OCI-LY7 (cell line): ENCODE data around the gene CACTIN. TPM values are rescaled to one million over a fixed set of nuclear protein-coding genes. Genes with fewer than 3 reads are reported as not detected.

Experiments used
- BruUV-seq: library from RNA; stranded (reverse); fragments of 400-500 nt; replicated peaks from 2 replicates; lab custom pipeline; 2021; lab: Mats Ljungman, UMichigan
- CTCF ChIA-PET: fragments of 300-600 bp; sonication (Branson Sonifier 250); formaldehyde crosslinking; loops from one replicate; lab custom pipeline; 2022; ENCODE audit warnings: antibody characterized with exemption; ENCODE audit not compliant: unreplicated experiment; lab: Charles Lee
- POLR2A ChIA-PET: fragments of 300-600 bp; sonication (Branson Sonifier 250); formaldehyde crosslinking; loops from one replicate; lab custom pipeline; 2022; ENCODE audit warnings: antibody characterized with exemption; lab: Charles Lee
- DNase-seq: peaks from one replicate; pipeline ENCODE4 v3.0.0-alpha.2; 2015; ENCODE audit warnings: low spot score
- H2AFZ ChIP-seq: fragments of 200-600 bp; sonication (generic), shearing (Covaris generic); 2 replicates; pipeline ENCODE4 v1.6.1; 2014; ENCODE audit warnings: mild to moderate bottlenecking, antibody characterized with exemption, low read length, moderate library complexity
- H3K27ac ChIP-seq: fragments of 200-600 bp; sonication (generic); 2 replicates; pipeline ENCODE4 v1.5.1; 2014; ENCODE audit warnings: mixed run types, low read depth, mild to moderate bottlenecking, moderate library complexity, low read length, inconsistent platforms; ENCODE audit not compliant: poor library complexity, severe bottlenecking
- H3K36me3 ChIP-seq: fragments of 200-600 bp; sonication (generic); 2 replicates; pipeline ENCODE4 v1.6.1; 2014; ENCODE audit warnings: mild to moderate bottlenecking, antibody characterized with exemption, low read length, moderate library complexity, mixed read lengths; ENCODE audit not compliant: insufficient read depth
- H3K4me1 ChIP-seq: fragments of 200-600 bp; sonication (generic); 2 replicates; pipeline ENCODE4 v1.5.1; 2014; ENCODE audit warnings: mild to moderate bottlenecking, low read length; ENCODE audit not compliant: insufficient read depth, poor library complexity, severe bottlenecking
- H3K4me2 ChIP-seq: fragments of 200-600 bp; sonication (generic); 2 replicates; pipeline ENCODE4 v1.6.1; 2014; ENCODE audit warnings: mild to moderate bottlenecking, low read length
- H3K4me3 ChIP-seq: fragments of 200-600 bp; sonication (generic); 2 replicates; pipeline ENCODE4 v1.5.1; 2014; ENCODE audit warnings: mild to moderate bottlenecking, low read depth, low read length; ENCODE audit not compliant: poor library complexity, severe bottlenecking
- H3K79me2 ChIP-seq: fragments of 200-600 bp; sonication (generic); 2 replicates; pipeline ENCODE4 v1.6.1; 2016; ENCODE audit warnings: low read depth, mild to moderate bottlenecking, low read length, moderate library complexity, mixed read lengths; ENCODE audit not compliant: insufficient read depth
- H3K9me2 ChIP-seq: fragments of 200-600 bp; sonication (generic); 2 replicates; pipeline ENCODE4 v1.6.1; 2016; ENCODE audit warnings: mild to moderate bottlenecking, low read length, mixed read lengths; ENCODE audit not compliant: insufficient read depth
- H3K9me3 ChIP-seq: fragments of 200-600 bp; sonication (generic); 2 replicates; pipeline ENCODE4 v1.6.1; 2014; ENCODE audit warnings: mild to moderate bottlenecking, mixed run types, low read length, mixed read lengths
- H4K20me1 ChIP-seq: fragments of 200-600 bp; sonication (generic); 2 replicates; pipeline ENCODE4 v1.6.1; 2014; ENCODE audit warnings: mild to moderate bottlenecking, antibody characterized with exemption, low read length, moderate library complexity, mixed read lengths; ENCODE audit not compliant: insufficient read depth
- CTCF ChIP-seq: fragments of 200-600 bp; sonication (generic); conservative IDR thresholded peaks from 2 replicates; pipeline ENCODE4 v1.5.1; 2014; ENCODE audit warnings: mild to moderate bottlenecking, antibody characterized with exemption, low read length, moderate library complexity, mixed read lengths
- EZH2phosphoT487 ChIP-seq: fragments of 200-600 bp; sonication (generic); IDR thresholded peaks from 2 replicates; pipeline ENCODE4 v1.6.1; 2018; ENCODE audit warnings: low read depth, borderline replicate concordance, mild to moderate bottlenecking, mixed run types, antibody characterized with exemption, low read length, moderate library complexity, mixed read lengths
- intact Hi-C: fragments of 100-400 bp; cut with micrococcal nuclease; formaldehyde crosslinking; loops from one replicate; pipeline ENCODE4 v1.10.0; 2022; ENCODE audit not compliant: unreplicated experiment
- total RNA-seq, 2 experiments: library from RNA; depleted of rRNA in 1 of 2; stranded (reverse); fragments of >200 nt in 1 of 2; shearing (Covaris generic) in 1 of 2; gene quantifications; 2 replicates each; pipeline ENCODE4 v1.2.3, GENCODE V29; 2014 to 2022

Gene CACTIN
- total RNA-seq, 2 experiments from 2014 or later, result 34.2 to 35.9 TPM

DNA sequence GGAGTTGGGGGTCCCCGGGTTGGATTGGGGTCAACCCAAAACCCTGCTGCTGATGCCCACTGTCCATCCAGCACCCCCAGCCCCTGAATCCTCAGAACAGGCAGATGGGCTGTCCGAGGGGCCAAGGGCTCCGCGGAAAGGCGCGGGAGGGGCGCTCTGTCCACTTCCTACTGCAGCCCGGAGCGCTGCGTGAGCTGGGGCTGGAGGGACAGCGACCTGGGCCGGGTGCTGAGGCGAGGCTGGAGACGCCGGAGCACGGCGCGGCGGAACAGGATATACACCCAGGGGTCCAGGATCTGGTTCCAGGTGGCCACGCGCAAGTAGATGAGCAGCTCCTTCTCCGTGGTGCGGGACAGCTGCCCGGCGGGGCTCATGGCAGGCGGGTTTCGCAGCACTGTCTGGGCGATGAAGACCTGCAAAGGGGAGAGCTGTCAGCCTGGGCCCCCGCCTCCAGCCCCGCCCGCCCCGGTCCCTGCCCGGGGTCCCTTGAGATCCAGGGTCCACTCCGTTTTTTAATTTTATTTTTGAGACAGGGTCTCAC, 31.0 kb downstream of the CACTIN start:
- H3K27ac ChIP-seq, result no peak overlapping the region
- no peak overlapping the region for H3K4me2 ChIP-seq
- no TSS peak for BruUV-seq
- CTCF ChIA-PET, result no interaction called here
- DNase-seq, result no peak
- H2AFZ ChIP-seq, result no peak overlapping the region
- no peaks in the 10 kb centered on the region for H3K4me1 ChIP-seq
- no peaks in the 10 kb centered on the region for H3K9me2 ChIP-seq
- POLR2A ChIA-PET, result no interaction called here
- TF ChIP-seq CTCF (no peak), EZH2phosphoT487 (no peak)
- intact Hi-C loops, result no loop called here
- H3K4me3 ChIP-seq, result no peak overlapping the region
- H3K79me2 ChIP-seq, result no peaks in the 10 kb centered on the region
- no peaks in the 10 kb centered on the region for H4K20me1 ChIP-seq
- no peaks in the 10 kb centered on the region for H3K36me3 ChIP-seq
- no peaks in the 10 kb centered on the region; the same call in 1 of the 2 replicates for H3K9me3 ChIP-seq

GRCh38 chr19:3593156-3593555, 33.4 kb downstream of the CACTIN start:
- no peaks in the 10 kb centered on the region for H3K36me3 ChIP-seq
- no peaks in the 10 kb centered on the region for H3K4me1 ChIP-seq
- no peaks in the 10 kb centered on the region for H3K9me2 ChIP-seq
- ChIA-PET CTCF (no interaction called here), POLR2A (no interaction called here)
- H3K9me3 ChIP-seq, result no peaks in the 10 kb centered on the region; the same call in 1 of the 2 replicates
- H3K4me3 ChIP-seq, result no peak overlapping the region
- H3K79me2 ChIP-seq, result no peaks in the 10 kb centered on the region
- TF ChIP-seq CTCF, result no peak
- no peak for TF ChIP-seq EZH2phosphoT487
- intact Hi-C loops, result no loop called here
- DNase-seq, result no peak
- no peak overlapping the region for H3K4me2 ChIP-seq
- no peak overlapping the region for H3K27ac ChIP-seq
- no peak overlapping the region for H2AFZ ChIP-seq
- no TSS peak for BruUV-seq
- no peaks in the 10 kb centered on the region for H4K20me1 ChIP-seq

DNA sequence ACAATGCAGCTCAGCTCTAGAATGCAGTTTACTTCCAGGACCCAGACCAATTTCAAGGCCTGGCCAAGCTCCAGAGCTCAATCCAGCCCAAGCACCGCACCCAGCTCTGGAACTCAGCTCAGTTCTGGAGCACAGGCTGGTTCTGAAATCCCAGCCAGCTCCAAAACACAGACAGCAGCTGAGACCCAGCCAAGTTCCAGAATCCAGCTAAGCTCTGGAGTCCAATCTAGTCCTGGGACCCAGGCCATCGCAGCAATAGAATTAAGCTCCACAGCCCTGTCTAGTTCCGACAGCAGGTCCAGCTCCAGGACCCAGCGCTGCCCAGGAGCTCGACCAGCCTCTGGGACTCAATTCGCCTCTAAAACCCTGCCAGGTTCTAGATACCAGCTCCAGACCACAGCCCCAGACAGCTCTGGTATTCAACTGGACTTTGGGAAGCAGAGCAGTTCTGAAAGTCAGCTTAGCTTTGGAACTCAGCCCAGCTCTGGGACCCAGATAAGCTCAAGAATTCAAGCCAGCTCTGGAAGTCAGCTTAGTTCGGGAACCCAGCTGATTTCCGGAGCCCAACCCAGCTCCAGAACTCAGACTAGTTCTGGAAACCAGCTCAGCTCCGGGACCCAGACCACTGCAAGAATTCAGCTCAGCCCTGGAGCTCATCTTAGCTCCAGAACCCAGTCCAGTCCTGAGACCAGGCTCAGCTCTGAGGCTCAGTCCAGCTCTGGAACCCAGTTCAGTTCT, 34.5 kb downstream of the CACTIN start:
- intact Hi-C loops, result no loop called here
- H4K20me1 ChIP-seq, result no peaks in the 10 kb centered on the region
- H2AFZ ChIP-seq, result no peak overlapping the region
- CTCF ChIA-PET, result no interaction called here
- no peaks in the 10 kb centered on the region for H3K36me3 ChIP-seq
- no peak overlapping the region for H3K4me3 ChIP-seq
- no peaks in the 10 kb centered on the region for H3K4me1 ChIP-seq
- TF ChIP-seq EZH2phosphoT487, result no peak
- TF ChIP-seq CTCF, result no peak
- H3K27ac ChIP-seq, result no peak overlapping the region
- H3K9me3 ChIP-seq, result no peaks in the 10 kb centered on the region; the same call in 1 of the 2 replicates
- H3K9me2 ChIP-seq, result no peaks in the 10 kb centered on the region
- no peaks in the 10 kb centered on the region for H3K79me2 ChIP-seq
- no peak overlapping the region for H3K4me2 ChIP-seq
- BruUV-seq, result no TSS peak
- POLR2A ChIA-PET, result interaction anchor here (0.5 to 0.6 kb wide), 2 partner anchors 10 to 1796 kb away, joined by 3 read pairs; no protein-coding TSS in a partner anchor
- DNase-seq, result no peak
